ENCODE measurements around the gene COMMD10. TPM values are rescaled to one million over a fixed set of nuclear protein-coding genes. Genes with fewer than 3 reads are reported as not detected.

The COMMD10 gene
- total and polyA plus RNA-seq, 2 donors (not counting 1 experiment from before 2014, with no cell fraction given), result 19.8 to 48.7 TPM

DNA sequence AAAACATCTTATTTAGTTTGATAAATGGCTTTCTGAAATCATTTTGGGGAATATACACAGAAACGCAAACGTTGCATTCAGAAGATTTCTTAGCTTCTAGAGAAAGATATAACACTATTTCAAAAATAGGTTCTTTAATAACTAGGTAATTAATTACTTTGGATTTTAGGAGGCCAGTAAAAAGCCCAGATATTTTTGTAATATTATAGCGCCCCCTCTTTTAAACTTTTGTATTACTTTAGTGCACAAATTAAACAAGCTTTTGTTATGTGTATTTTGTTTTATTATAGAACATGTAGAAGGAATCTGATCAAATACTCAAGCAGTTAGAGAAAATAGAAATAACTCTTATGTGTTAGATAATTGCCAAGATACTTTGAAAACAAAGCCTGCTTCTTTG lies 57.7 kb downstream of the COMMD10 start:
- TF ChIP-seq, protein P1, sequence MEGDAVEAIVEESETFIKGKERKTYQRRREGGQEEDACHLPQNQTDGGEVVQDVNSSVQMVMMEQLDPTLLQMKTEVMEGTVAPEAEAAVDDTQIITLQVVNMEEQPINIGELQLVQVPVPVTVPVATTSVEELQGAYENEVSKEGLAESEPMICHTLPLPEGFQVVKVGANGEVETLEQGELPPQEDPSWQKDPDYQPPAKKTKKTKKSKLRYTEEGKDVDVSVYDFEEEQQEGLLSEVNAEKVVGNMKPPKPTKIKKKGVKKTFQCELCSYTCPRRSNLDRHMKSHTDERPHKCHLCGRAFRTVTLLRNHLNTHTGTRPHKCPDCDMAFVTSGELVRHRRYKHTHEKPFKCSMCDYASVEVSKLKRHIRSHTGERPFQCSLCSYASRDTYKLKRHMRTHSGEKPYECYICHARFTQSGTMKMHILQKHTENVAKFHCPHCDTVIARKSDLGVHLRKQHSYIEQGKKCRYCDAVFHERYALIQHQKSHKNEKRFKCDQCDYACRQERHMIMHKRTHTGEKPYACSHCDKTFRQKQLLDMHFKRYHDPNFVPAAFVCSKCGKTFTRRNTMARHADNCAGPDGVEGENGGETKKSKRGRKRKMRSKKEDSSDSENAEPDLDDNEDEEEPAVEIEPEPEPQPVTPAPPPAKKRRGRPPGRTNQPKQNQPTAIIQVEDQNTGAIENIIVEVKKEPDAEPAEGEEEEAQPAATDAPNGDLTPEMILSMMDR (IDR thresholded peaks at IDR 0.05), result peak; percentile 13
- TF ChIP-seq EZH2 (IDR thresholded peaks at IDR 0.05; ENCODE audit: borderline replicate concordance, insufficient read depth, low read depth, low read length, poor library complexity, severe bottlenecking), result no peak
- H3K27ac ChIP-seq (ENCODE audit: low read length in 2 of 2), result no peak overlapping the region
- POLR2A ChIA-PET, result no interaction called here
- no peaks in the 10 kb centered on the region for H3K4me1 ChIP-seq (ENCODE audit: control insufficient read depth in 2 of 2, insufficient read depth in 2 of 2, low read length in 2 of 2)
- H3K4me3 Mint-ChIP-seq, result no peak overlapping the region
- intact Hi-C loops (cut with micrococcal nuclease), result no loop called here
- ATAC-seq (ENCODE audit: low read depth) (no peak), DNase-seq (no peak)
- H3K4me2 ChIP-seq (replicated peaks; ENCODE audit: low read depth, low read length, poor library complexity, severe bottlenecking), result no peak overlapping the region
- no peaks in the 10 kb centered on the region for H4K20me1 ChIP-seq (ENCODE audit: control insufficient read depth, insufficient read depth, low read length, poor library complexity, severe bottlenecking)
- H3K4me3 ChIP-seq (ENCODE audit: control extremely low read depth in 1 of 5, extremely low read depth in 1 of 5, insufficient read depth in 1 of 5, low read depth in 2 of 5, low read length in 4 of 5), result no peak overlapping the region
- no peaks in the 10 kb centered on the region for H3K27me3 Mint-ChIP-seq
- no peaks in the 10 kb centered on the region for H3K79me2 ChIP-seq (ENCODE audit: control insufficient read depth, insufficient read depth, low read length)
- no peaks in the 10 kb centered on the region for H3K9me3 Mint-ChIP-seq (ENCODE audit: insufficient read depth)
- no CpG with 5 or more reads among the region's 3 CpGs for WGBS (ENCODE audit: insufficient coverage)
- no peak overlapping the region for H3K27ac Mint-ChIP-seq
- H3K4me1 Mint-ChIP-seq, result peaks cover 5% of the 10 kb centered on the region
- H2AFZ ChIP-seq (ENCODE audit: insufficient read depth, low read depth, low read length, poor library complexity, severe bottlenecking), result no peak overlapping the region
- peaks cover 0 to 2% of the 10 kb centered on the region in 2 experiments for H3K36me3 ChIP-seq (replicated peaks in 1 of 2; ENCODE audit: control extremely low read depth in 1 of 2, control insufficient read depth in 1 of 2, extremely low read depth in 1 of 2, insufficient read depth in 2 of 2, low read length in 1 of 2)
- CTCF ChIA-PET, result no interaction called here
- H3K9ac ChIP-seq (ENCODE audit: low read length), result no peak overlapping the region
- H3K27me3 ChIP-seq (replicated peaks in 1 of 4; ENCODE audit: control extremely low read depth in 1 of 4, control insufficient read depth in 3 of 4, insufficient read depth in 4 of 4, low read length in 3 of 4), result no peaks in the 10 kb centered on the region
- no peaks in the 10 kb centered on the region for H3K9me3 ChIP-seq (ENCODE audit: control extremely low read depth in 1 of 3, control insufficient read depth in 2 of 3, insufficient read depth in 1 of 3, low read length in 2 of 3)

DNA sequence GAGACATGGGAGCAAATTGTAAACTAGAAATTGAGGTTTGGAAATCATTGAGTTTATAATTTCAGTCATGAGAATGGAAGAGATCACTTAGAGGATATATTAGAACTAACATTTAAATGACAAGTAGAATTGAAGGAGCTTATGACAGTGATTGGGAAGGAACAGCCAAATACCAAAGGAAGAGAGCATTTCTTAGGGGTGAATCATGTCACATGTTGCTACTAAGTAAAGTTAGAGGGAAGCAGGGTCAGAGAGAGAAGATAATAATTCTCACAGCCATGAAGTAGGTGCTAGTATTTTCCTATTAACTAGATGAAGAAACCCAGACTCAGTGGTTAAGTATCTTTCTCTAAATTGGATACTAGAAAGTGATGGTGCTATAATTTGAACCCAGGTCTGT lies 59.3 kb downstream of the COMMD10 start:
- ChIA-PET CTCF (no interaction called here), POLR2A (no interaction called here)
- no peak overlapping the region for H3K4me3 Mint-ChIP-seq
- Histone ChIP-seq H3K9ac (ENCODE audit: low read length) (no peak overlapping the region), H3K4me2 (replicated peaks; ENCODE audit: low read depth, low read length, poor library complexity, severe bottlenecking) (no peak overlapping the region), H2AFZ (ENCODE audit: insufficient read depth, low read depth, low read length, poor library complexity, severe bottlenecking) (no peak overlapping the region), H3K36me3 (replicated peaks in 1 of 2; ENCODE audit: control extremely low read depth in 1 of 2, control insufficient read depth in 1 of 2, extremely low read depth in 1 of 2, insufficient read depth in 2 of 2, low read length in 1 of 2) (peaks cover 0 to 2% of the 10 kb centered on the region in 2 experiments), H3K9me3 (ENCODE audit: control extremely low read depth in 1 of 3, control insufficient read depth in 2 of 3, insufficient read depth in 1 of 3, low read length in 2 of 3) (no peaks in the 10 kb centered on the region), H3K27ac (ENCODE audit: low read length in 2 of 2) (no peak overlapping the region), H3K79me2 (ENCODE audit: control insufficient read depth, insufficient read depth, low read length) (peaks cover 4% of the 10 kb centered on the region), H3K4me1 (ENCODE audit: control insufficient read depth in 2 of 2, insufficient read depth in 2 of 2, low read length in 2 of 2) (no peaks in the 10 kb centered on the region), H3K4me3 (ENCODE audit: control extremely low read depth in 1 of 5, extremely low read depth in 1 of 5, insufficient read depth in 1 of 5, low read depth in 2 of 5, low read length in 4 of 5) (no peak overlapping the region), H4K20me1 (ENCODE audit: control insufficient read depth, insufficient read depth, low read length, poor library complexity, severe bottlenecking) (no peaks in the 10 kb centered on the region), H3K27me3 (replicated peaks in 1 of 4; ENCODE audit: control extremely low read depth in 1 of 4, control insufficient read depth in 3 of 4, insufficient read depth in 4 of 4, low read length in 3 of 4) (no peaks in the 10 kb centered on the region)
- H3K27ac Mint-ChIP-seq, result no peak overlapping the region
- no peaks in the 10 kb centered on the region for H3K9me3 Mint-ChIP-seq (ENCODE audit: insufficient read depth)
- DNase-seq (no peak), ATAC-seq (ENCODE audit: low read depth) (no peak)
- H3K4me1 Mint-ChIP-seq, result peaks cover 2% of the 10 kb centered on the region
- intact Hi-C loops (cut with micrococcal nuclease), result no loop called here
- TF ChIP-seq EZH2 (IDR thresholded peaks at IDR 0.05; ENCODE audit: borderline replicate concordance, insufficient read depth, low read depth, low read length, poor library complexity, severe bottlenecking), result no peak
- TF ChIP-seq, protein P1 (IDR thresholded peaks at IDR 0.05), result no peak
- H3K27me3 Mint-ChIP-seq, result no peaks in the 10 kb centered on the region
